D721Med (cell line): ENCODE data around the gene TEDC1.

ENCODE experiments used
- DNase-seq: peaks from one replicate; pipeline ENCODE4 v3.0.0; 2011; ENCODE audit warnings: low spot score; ENCODE audit not compliant: insufficient read length
- FAIRE-seq: peaks from 2 replicates; lab custom pipeline; 2011; peaks lifted over from hg19 to GRCh38; lab: Jason Lieb, UNC
- TF ChIP-seq, protein P1 (sequence below): IDR thresholded peaks from 2 replicates; pipeline ENCODE4 v1.5.1; 2012; ENCODE audit warnings: mild to moderate bottlenecking, control low read depth; ENCODE audit not compliant: insufficient read depth; ENCODE audit errors: missing control alignments

TEDC1 gene

DNA sequence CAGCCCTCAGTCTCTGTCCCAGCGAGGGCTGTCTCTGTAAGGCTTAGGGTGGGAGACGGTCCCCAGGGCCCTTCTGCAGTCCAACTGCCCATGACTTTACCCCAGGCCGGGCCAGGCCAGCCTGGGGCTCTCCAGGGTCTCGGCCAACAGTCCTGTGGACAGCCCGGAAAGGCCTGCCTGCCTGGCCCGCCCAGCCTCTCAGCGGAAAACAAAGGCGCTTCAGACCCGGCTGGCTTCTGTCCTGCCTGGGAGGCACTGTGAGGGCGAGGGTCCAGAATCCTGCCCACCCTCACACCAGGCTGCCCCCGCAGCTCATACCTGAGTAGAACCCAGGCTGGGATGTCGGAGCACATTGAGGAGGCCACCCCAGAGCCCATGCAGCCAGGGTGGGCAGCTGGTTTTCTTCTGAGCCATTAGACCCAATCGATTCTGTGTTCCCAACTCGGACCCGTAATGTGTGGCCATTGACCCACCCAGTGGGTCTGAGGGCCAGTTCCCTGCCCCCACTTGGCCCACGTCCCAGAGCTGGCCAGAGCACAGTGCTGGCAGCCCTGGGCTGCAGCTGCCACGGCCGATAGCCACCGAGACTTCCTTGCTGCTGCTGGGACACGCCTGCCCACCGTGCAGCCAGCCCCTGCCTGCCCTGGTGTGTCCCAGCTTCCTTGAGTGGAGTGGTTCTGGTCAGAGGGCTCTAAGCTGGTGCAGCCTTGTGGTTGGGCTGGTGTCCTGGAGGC lies 14.8 kb upstream of the TEDC1 start:
- FAIRE-seq (no peak), DNase-seq (no peak)
- TF ChIP-seq, protein P1, sequence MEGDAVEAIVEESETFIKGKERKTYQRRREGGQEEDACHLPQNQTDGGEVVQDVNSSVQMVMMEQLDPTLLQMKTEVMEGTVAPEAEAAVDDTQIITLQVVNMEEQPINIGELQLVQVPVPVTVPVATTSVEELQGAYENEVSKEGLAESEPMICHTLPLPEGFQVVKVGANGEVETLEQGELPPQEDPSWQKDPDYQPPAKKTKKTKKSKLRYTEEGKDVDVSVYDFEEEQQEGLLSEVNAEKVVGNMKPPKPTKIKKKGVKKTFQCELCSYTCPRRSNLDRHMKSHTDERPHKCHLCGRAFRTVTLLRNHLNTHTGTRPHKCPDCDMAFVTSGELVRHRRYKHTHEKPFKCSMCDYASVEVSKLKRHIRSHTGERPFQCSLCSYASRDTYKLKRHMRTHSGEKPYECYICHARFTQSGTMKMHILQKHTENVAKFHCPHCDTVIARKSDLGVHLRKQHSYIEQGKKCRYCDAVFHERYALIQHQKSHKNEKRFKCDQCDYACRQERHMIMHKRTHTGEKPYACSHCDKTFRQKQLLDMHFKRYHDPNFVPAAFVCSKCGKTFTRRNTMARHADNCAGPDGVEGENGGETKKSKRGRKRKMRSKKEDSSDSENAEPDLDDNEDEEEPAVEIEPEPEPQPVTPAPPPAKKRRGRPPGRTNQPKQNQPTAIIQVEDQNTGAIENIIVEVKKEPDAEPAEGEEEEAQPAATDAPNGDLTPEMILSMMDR = no peak

DNA sequence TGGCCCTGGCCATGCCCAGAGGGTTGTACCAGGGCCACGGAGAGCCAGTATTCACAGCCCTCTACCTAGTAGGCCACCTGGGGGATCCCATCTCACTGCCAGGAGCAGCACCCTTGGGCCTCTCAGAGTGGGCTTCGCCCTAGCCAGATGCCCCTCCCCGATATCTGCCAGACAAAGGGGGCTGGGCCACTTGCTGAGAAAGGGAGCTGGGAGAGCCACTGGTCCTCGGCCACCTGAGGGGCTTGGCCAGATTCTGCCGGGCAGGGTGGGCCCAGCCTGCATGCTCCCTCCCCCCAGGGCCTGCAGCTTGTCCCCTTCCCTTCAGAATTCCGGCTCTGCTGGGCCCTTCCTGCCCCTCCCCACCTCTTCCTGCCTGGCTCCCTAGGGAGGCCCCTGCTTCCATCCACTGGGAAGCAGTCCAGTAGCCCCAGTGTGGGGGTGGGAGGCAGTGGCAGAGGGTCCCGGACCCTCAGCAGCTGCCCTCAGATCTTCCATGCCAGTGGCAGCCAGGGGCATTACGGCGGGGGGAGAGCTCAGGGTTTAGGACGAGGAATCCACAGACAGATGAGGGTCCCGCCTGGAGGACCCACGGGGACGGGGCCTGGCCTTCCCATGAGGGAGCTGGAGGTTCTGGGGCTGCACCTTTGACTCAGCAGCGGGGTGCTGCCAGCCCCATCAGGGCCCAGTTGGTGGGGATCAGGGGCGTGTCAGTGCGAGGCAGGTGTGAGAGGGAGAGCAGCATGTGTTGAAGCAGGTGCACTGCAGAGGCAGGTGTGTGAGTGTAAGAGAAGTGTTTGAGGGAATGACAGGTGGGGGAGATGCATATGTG lies 14.0 kb upstream of the TEDC1 start:
- TF ChIP-seq, protein P1 = no peak
- DNase-seq = no peak
- FAIRE-seq = no peak

DNA sequence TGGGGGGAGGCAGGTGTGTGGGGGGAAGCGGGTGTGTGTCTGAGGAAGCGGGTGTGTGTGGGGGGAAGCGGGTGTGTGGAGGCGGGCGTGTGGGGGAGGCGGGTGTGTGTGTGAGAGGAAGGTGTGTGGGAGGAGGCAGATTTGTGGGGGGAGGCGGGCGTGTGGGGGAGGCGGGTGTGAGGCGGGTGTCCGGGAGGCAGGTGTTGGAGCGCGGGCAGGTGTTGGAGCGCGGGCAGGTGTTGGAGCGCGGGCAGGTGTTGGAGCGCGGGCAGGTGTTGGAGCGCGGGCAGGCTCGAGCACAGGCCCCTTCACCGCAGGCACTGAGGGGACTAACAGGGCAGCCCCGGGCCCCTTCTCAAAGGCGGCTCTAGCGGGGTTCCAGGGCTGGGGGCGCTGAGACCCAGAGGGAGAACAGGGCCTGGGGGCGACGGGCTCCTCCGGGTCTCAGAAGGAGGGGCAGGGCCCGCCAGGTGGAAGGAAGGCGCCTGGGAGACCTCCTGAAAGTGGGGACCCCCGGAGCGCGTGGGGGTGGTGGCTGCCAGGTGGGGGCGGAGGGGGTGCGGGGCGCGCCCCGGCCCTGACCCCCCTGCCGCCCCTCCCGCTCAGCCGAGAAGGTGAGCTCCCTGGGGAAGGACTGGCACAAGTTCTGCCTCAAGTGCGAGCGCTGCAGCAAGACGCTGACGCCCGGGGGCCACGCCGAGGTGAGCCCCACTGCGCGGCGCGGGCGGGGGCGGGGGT lies 13.2 kb upstream of the TEDC1 start:
- TF ChIP-seq, protein P1 = no peak
- FAIRE-seq (no peak), DNase-seq (no peak)

DNA sequence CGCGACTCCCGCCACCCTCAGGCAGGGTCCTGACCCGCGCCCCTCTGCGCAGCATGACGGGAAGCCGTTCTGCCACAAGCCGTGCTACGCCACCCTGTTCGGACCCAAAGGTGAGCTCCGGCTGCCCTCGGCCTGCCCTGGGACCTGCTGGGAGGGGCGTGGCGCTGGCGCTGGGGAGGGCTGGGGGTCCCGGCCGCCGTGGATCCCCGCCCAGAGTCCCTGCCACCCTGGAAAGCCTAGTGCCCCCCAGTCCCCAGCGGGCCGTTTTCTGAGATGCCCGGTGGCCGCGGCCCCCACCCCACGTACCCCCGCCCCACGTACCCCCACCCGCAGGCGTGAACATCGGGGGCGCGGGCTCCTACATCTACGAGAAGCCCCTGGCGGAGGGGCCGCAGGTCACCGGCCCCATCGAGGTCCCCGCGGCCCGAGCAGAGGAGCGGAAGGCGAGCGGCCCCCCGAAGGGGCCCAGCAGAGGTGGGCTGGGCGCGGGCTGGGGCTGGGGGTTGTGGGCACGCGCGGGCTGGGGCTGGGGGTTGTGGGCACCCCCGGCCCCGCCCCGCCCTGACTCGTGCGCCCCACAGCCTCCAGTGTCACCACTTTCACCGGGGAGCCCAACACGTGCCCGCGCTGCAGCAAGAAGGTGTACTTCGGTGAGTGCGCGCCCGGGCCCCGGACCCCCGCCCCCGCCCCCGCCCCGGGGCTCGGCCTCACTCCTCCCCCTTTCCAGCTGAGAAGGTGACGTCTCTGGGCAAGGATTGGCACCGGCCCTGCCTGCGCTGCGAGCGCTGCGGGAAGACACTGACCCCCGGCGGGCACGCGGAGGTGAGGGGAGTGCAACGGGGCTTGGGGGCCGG lies 12.4 kb upstream of the TEDC1 start:
- FAIRE-seq = no peak
- TF ChIP-seq, protein P1 = no peak
- DNase-seq = no peak

DNA sequence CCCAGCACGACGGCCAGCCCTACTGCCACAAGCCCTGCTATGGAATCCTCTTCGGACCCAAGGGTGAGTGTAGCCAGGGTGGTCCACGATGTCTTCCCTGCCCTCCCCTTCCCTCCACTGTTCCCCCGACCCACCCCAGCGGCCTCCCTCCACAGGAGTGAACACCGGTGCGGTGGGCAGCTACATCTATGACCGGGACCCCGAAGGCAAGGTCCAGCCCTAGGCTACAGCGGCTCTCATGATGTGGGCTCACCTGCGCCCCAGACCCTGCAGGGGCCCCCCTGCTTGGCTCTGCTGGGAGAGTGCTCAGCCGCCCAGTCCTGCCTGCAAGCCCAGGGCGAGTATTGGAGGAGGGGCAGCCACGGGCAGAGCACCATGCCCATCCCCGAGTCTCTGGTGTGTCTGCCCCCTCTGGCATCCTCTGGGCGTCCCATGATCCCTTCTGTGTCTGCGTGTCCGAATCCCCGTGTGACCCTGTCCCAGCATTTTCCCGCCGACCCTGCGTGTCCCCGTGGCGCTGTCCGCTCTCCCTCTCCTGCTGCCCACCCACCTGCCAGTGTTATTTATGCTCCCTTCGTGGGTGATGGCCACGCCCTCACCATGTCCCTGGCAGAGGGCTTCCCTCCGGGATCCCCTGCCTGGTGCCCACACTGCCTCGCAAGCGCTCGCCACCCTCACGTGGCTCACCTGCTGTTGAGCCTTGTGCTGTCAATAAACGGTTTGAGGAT lies 11.5 kb upstream of the TEDC1 start:
- FAIRE-seq (no peak), DNase-seq (no peak)
- TF ChIP-seq, protein P1 = no peak

DNA sequence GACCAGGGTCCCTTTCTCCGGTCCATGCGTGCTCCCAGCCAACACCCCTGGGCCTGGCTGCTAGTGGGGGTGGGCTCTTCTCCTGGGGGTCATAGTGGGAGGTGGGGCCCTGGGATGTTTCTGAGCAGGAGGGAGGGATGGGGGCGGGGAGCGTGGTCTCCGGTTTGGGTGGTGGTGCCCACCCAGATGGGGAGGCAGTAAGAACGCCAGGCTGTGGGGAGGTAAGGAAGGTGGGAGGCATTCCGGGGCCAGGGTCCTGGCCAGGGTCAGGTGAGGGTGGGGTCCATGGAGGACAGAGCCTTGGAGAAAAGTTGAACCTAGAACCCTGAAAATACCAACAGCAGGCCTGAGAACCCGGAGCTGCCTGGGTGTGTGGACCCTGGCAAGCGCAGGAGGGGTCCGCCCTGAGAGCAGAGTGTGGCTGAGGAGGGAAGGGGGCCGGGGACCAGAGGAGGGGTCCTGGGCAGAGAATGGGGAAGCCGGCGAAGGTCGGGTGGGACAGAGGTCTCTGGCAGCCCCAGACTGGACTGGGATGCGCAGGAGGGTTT lies 10.8 kb upstream of the TEDC1 start:
- DNase-seq (no peak), FAIRE-seq (no peak)
- TF ChIP-seq, protein P1 = no peak
